Fibroblast of pulmonary artery (primary cell): ENCODE results near the gene PCSK2.

Source experiments
- DNase-seq: peaks from one replicate; pipeline ENCODE4 v3.0.0-alpha.2; 2010; ENCODE audit warnings: low read depth
- H3K4me3 ChIP-seq: replicated peaks from 2 replicates; pipeline ENCODE4 v1.5.1; 2011; ENCODE audit warnings: low read depth, mild to moderate bottlenecking, control low read depth, low read length, moderate library complexity
- CTCF ChIP-seq: IDR thresholded peaks from 2 replicates; pipeline ENCODE4 v1.5.1; 2011; ENCODE audit warnings: mild to moderate bottlenecking, control low read depth, low read length, inconsistent platforms; ENCODE audit errors: missing control alignments

Gene PCSK2

GRCh38 chr20:17510548-17510947 is 283.7 kb downstream of the PCSK2 start:
- no peak for TF ChIP-seq CTCF
- DNase-seq, result no peak
- no peak overlapping the region for H3K4me3 ChIP-seq

- no peak for DNase-seq
- no peak for TF ChIP-seq CTCF
- no peak overlapping the region for H3K4me3 ChIP-seq
These were observed 284.6 kb downstream of the PCSK2 start for GRCh38 chr20:17511401-17511800.

- DNase-seq, result no peak
- no peak overlapping the region for H3K4me3 ChIP-seq
- TF ChIP-seq CTCF, result no peak
These were observed 287.1 kb downstream of the PCSK2 start for GRCh38 chr20:17513939-17514338.

GRCh38 chr20:17515053-17515452 is 288.2 kb downstream of the PCSK2 start:
- DNase-seq, result no peak
- no peak for TF ChIP-seq CTCF
- H3K4me3 ChIP-seq, result no peak overlapping the region

GRCh38 chr20:17518339-17519052 is 291.7 kb downstream of the PCSK2 start:
- no peak overlapping the region for H3K4me3 ChIP-seq
- TF ChIP-seq CTCF, result no peak
- DNase-seq, result no peak

- H3K4me3 ChIP-seq, result no peak overlapping the region
- TF ChIP-seq CTCF, result no peak
- no peak for DNase-seq
These were observed 292.9 kb downstream of the PCSK2 start for GRCh38 chr20:17519606-17520285.
